ENCODE data around the gene CNTN4.

Gene CNTN4

GRCh38 chr3:2995195-2995594 lies 896.5 kb downstream of the CNTN4 start:
- no peak for DNase-seq

GRCh38 chr3:3005146-3005744 lies 906.6 kb downstream of the CNTN4 start:
- DNase-seq = no peak

GRCh38 chr3:3013317-3014052 lies 914.8 kb downstream of the CNTN4 start:
- no peak for DNase-seq

- no peak for DNase-seq
Measured at GRCh38 chr3:3015185-3016089, 916.8 kb downstream of the CNTN4 start.

- no peak for DNase-seq
Measured at GRCh38 chr3:3016226-3016625, 917.6 kb downstream of the CNTN4 start.

GRCh38 chr3:3020209-3020608 lies 921.5 kb downstream of the CNTN4 start:
- DNase-seq = no peak

GRCh38 chr3:3023111-3023745 lies 924.6 kb downstream of the CNTN4 start:
- DNase-seq = no peak

- no peak for DNase-seq
Measured at GRCh38 chr3:3027976-3028567, 929.4 kb downstream of the CNTN4 start.

GRCh38 chr3:3031326-3031725 lies 932.7 kb downstream of the CNTN4 start:
- DNase-seq = no peak

GRCh38 chr3:3037156-3037555 lies 938.5 kb downstream of the CNTN4 start:
- DNase-seq = no peak

GRCh38 chr3:3038201-3038991 lies 939.7 kb downstream of the CNTN4 start:
- peak; percentile 8 for DNase-seq

GRCh38 chr3:3053974-3054373 lies 955.3 kb downstream of the CNTN4 start:
- no peak for DNase-seq

GRCh38 chr3:3059645-3060044 lies 961.0 kb downstream of the CNTN4 start:
- no peak for DNase-seq

- no peak for DNase-seq
Measured at GRCh38 chr3:3064297-3064696, 965.6 kb downstream of the CNTN4 start.

- DNase-seq = no peak
Measured at GRCh38 chr3:3065876-3066275, 967.2 kb downstream of the CNTN4 start.

GRCh38 chr3:3066378-3066777 lies 967.7 kb downstream of the CNTN4 start:
- no peak for DNase-seq

GRCh38 chr3:3066910-3067309 lies 968.2 kb downstream of the CNTN4 start:
- no peak for DNase-seq

- no peak for DNase-seq
Measured at GRCh38 chr3:3068358-3068881, 969.8 kb downstream of the CNTN4 start.

- DNase-seq = no peak
Measured at GRCh38 chr3:3069723-3070122, 971.1 kb downstream of the CNTN4 start.

- no peak for DNase-seq
Measured at GRCh38 chr3:3071136-3071535, 972.5 kb downstream of the CNTN4 start.

- no peak for DNase-seq
Measured at GRCh38 chr3:3074551-3075257, 976.0 kb downstream of the CNTN4 start.

All from NCI-H2029 (cell line).